ENCODE results near the gene C10orf62.
"Not testable (repeated sequence)": the region's sequence is repeated elsewhere in the genome, so short reads cannot be mapped to it uniquely, and the experiment has no call there.

The C10orf62 gene

GRCh38 chr10:97575127-97575668 is 14.3 kb upstream of the C10orf62 start:
- TF ChIP-seq CTCF (IDR thresholded peaks at IDR 0.05; ENCODE audit: low read depth, low read length, missing control alignments): no peak
- in situ Hi-C loops (cut with HindIII; ENCODE audit: low pct_ligation_motif_present, low sequenced_read_pairs): no loop called here
- Histone ChIP-seq H3K27me3 (replicated peaks) (no peaks in the 10 kb centered on the region), H3K27ac (no peak overlapping the region), H3K4me3 (ENCODE audit: low read depth, low read length) (no peak overlapping the region), H3K36me3 (replicated peaks) (peaks cover 8% of the 10 kb centered on the region)
- no peak for DNase-seq

- H3K36me3 ChIP-seq (replicated peaks); H3K4me3 ChIP-seq (ENCODE audit: low read depth, low read length); H3K27me3 ChIP-seq (replicated peaks); in situ Hi-C loops (cut with HindIII; ENCODE audit: low pct_ligation_motif_present, low sequenced_read_pairs); DNase-seq; H3K27ac ChIP-seq: not testable (repeated sequence)
Observed at GRCh38 chr10:97576487-97576886, 13.0 kb upstream of the C10orf62 start.

- no peak for TF ChIP-seq CTCF (IDR thresholded peaks at IDR 0.05; ENCODE audit: low read depth, low read length, missing control alignments)
- Histone ChIP-seq H3K27ac (no peak overlapping the region), H3K4me3 (ENCODE audit: low read depth, low read length) (no peak overlapping the region), H3K27me3 (replicated peaks) (no peaks in the 10 kb centered on the region), H3K36me3 (replicated peaks) (no peaks in the 10 kb centered on the region)
- no peak for DNase-seq
- in situ Hi-C loops (cut with HindIII; ENCODE audit: low pct_ligation_motif_present, low sequenced_read_pairs): no loop called here
Observed at GRCh38 chr10:97577701-97578100, 11.8 kb upstream of the C10orf62 start.

GRCh38 chr10:97578171-97578844 is 11.2 kb upstream of the C10orf62 start:
- in situ Hi-C loops (cut with HindIII; ENCODE audit: low pct_ligation_motif_present, low sequenced_read_pairs): no loop called here
- no peaks in the 10 kb centered on the region for H3K27me3 ChIP-seq (replicated peaks)
- H3K27ac ChIP-seq: no peak overlapping the region
- no peaks in the 10 kb centered on the region for H3K36me3 ChIP-seq (replicated peaks)
- H3K4me3 ChIP-seq (ENCODE audit: low read depth, low read length): peak overlapping the region; percentile 17
- TF ChIP-seq CTCF (IDR thresholded peaks at IDR 0.05; ENCODE audit: low read depth, low read length, missing control alignments): no peak
- DNase-seq: no peak

- in situ Hi-C loops (cut with HindIII; ENCODE audit: low pct_ligation_motif_present, low sequenced_read_pairs): no loop called here
- DNase-seq: no peak
- H3K27me3 ChIP-seq (replicated peaks): no peaks in the 10 kb centered on the region
- H3K4me3 ChIP-seq (ENCODE audit: low read depth, low read length): no peak overlapping the region
- no peak overlapping the region for H3K27ac ChIP-seq
- H3K36me3 ChIP-seq (replicated peaks): no peaks in the 10 kb centered on the region
- no peak for TF ChIP-seq CTCF (IDR thresholded peaks at IDR 0.05; ENCODE audit: low read depth, low read length, missing control alignments)
Observed at GRCh38 chr10:97580421-97581367, 8.8 kb upstream of the C10orf62 start.

- Histone ChIP-seq H3K36me3 (replicated peaks) (no peaks in the 10 kb centered on the region), H3K27me3 (replicated peaks) (no peaks in the 10 kb centered on the region), H3K4me3 (ENCODE audit: low read depth, low read length) (no peak overlapping the region), H3K27ac (no peak overlapping the region)
- no peak for TF ChIP-seq CTCF (IDR thresholded peaks at IDR 0.05; ENCODE audit: low read depth, low read length, missing control alignments)
- in situ Hi-C loops (cut with HindIII; ENCODE audit: low pct_ligation_motif_present, low sequenced_read_pairs): no loop called here
- DNase-seq: no peak
Observed at GRCh38 chr10:97582169-97582568, 7.4 kb upstream of the C10orf62 start.

Measured in brain microvascular endothelial cell (primary cell).